ENCODE results near the gene HIVEP2. TPM values are rescaled to one million over a fixed set of nuclear protein-coding genes. Genes with fewer than 3 reads are reported as not detected.

HIVEP2 gene
- total RNA-seq, 1 donor from 2014 or later: 18.6 TPM

GRCh38 chr6:142707255-142707654 is 237.7 kb downstream of the HIVEP2 start:
- H3K36me3 ChIP-seq: no peaks in the 10 kb centered on the region
- H3K27me3 ChIP-seq: no peaks in the 10 kb centered on the region
- no peak for DNase-seq

GRCh38 chr6:142706210-142706609 is 238.8 kb downstream of the HIVEP2 start:
- DNase-seq: no peak
- Histone ChIP-seq H3K36me3 (no peaks in the 10 kb centered on the region), H3K4me3 (no peak overlapping the region), H3K27ac (no peak overlapping the region), H3K27me3 (no peaks in the 10 kb centered on the region), H3K4me1 (no peaks in the 10 kb centered on the region), H3K9me3 (no peaks in the 10 kb centered on the region)
- TF ChIP-seq CTCF (IDR thresholded peaks at IDR 0.05): no peak
- intact Hi-C loops (cut with DNase I): no loop called here
- peak; percentile 24 for ATAC-seq

More at GRCh38 chr6:142707255-142707654, 237.7 kb downstream of the HIVEP2 start:
- no peak for ATAC-seq
- no peaks in the 10 kb centered on the region for H3K4me1 ChIP-seq
- no peak overlapping the region for H3K27ac ChIP-seq
- intact Hi-C loops (cut with DNase I): no loop called here
- H3K9me3 ChIP-seq: no peaks in the 10 kb centered on the region
- no peak overlapping the region for H3K4me3 ChIP-seq
- TF ChIP-seq CTCF (IDR thresholded peaks at IDR 0.05): no peak

- H3K36me3 ChIP-seq: no peaks in the 10 kb centered on the region
- H3K4me3 ChIP-seq: no peak overlapping the region
- no peaks in the 10 kb centered on the region for H3K4me1 ChIP-seq
- DNase-seq (no peak), ATAC-seq (peak; percentile 60)
- no peaks in the 10 kb centered on the region for H3K27me3 ChIP-seq
- intact Hi-C loops (cut with DNase I): no loop called here
- TF ChIP-seq CTCF (IDR thresholded peaks at IDR 0.05): no peak
- H3K9me3 ChIP-seq: no peaks in the 10 kb centered on the region
- no peak overlapping the region for H3K27ac ChIP-seq
Observed at GRCh38 chr6:142705054-142705453, 239.9 kb downstream of the HIVEP2 start.

- H3K36me3 ChIP-seq: no peaks in the 10 kb centered on the region
- no peak for TF ChIP-seq CTCF (IDR thresholded peaks at IDR 0.05)
- H3K27ac ChIP-seq: no peak overlapping the region
- ATAC-seq: peak; percentile 89
- no peak overlapping the region for H3K4me3 ChIP-seq
- intact Hi-C loops (cut with DNase I): no loop called here
- no peaks in the 10 kb centered on the region for H3K9me3 ChIP-seq
- no peaks in the 10 kb centered on the region for H3K4me1 ChIP-seq
- DNase-seq: peak; percentile 70
- no peaks in the 10 kb centered on the region for H3K27me3 ChIP-seq
Observed at GRCh38 chr6:142702501-142703460, 242.2 kb downstream of the HIVEP2 start.

Other genes with a start within 250 kb of the HIVEP2 start
- 26.8 TPM for gene AIG1, start 115.7 kb upstream of the HIVEP2 start, total RNA-seq

All from upper lobe of right lung (tissue), 1 donor.